ENCODE measurements around the gene HOMER2. TPM values are rescaled to one million over a fixed set of nuclear protein-coding genes. Genes with fewer than 3 reads are reported as not detected.

The HOMER2 gene
- total and polyA plus RNA-seq, 2 experiments from 2014 or later = 10.8 to 23.9 TPM

- TF ChIP-seq, protein P1, sequence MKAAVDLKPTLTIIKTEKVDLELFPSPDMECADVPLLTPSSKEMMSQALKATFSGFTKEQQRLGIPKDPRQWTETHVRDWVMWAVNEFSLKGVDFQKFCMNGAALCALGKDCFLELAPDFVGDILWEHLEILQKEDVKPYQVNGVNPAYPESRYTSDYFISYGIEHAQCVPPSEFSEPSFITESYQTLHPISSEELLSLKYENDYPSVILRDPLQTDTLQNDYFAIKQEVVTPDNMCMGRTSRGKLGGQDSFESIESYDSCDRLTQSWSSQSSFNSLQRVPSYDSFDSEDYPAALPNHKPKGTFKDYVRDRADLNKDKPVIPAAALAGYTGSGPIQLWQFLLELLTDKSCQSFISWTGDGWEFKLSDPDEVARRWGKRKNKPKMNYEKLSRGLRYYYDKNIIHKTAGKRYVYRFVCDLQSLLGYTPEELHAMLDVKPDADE (IDR thresholded peaks at IDR 0.05) = no peak
- TF ChIP-seq EZH2 (IDR thresholded peaks at IDR 0.05; ENCODE audit: low read depth, unreplicated experiment) (no peak), CREB1 (CRISPR knock-in tag; IDR thresholded peaks at IDR 0.05; ENCODE audit: low read depth) (no peak), EZH2phosphoT487 (IDR thresholded peaks at IDR 0.05; ENCODE audit: unreplicated experiment) (no peak)
Measured at GRCh38 chr15:82862886-82863285, 89.6 kb downstream of the HOMER2 start (continued).

DNA sequence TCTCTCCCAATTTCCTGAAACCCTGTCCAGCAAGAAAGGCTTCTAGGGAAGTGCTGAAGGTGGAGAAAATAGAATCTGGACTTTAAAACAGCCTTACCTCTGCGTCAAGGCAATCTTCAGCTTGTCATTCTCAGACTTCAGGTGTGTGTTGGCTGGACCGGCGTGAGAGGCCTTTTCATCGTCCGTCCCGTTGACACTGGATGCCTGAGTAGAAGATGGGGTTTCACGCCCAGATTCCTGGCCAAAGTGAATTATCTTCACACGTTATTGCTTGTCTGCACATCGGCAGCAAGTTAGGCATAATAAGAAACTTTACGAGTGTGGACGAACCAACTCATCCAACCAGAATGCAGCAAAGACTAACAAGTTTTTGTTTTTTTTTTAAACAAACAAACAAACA, 93.6 kb downstream of the HOMER2 start:
- H3K36me3 Mint-ChIP-seq (ENCODE audit: low read depth) = no peaks in the 10 kb centered on the region

More for the DNA sequence above, 93.6 kb downstream of the HOMER2 start:
- no peaks in the 10 kb centered on the region for H3K4me1 Mint-ChIP-seq
- H3K9me2 ChIP-seq (ENCODE audit: insufficient read depth) = no peaks in the 10 kb centered on the region
- no peak overlapping the region for H2AFZ ChIP-seq
- H3K4me3 ChIP-seq = no peak overlapping the region
- DNase-seq (ENCODE audit: low spot score) (no peak), ATAC-seq (no peak)
- no peaks in the 10 kb centered on the region for H3K79me2 ChIP-seq (replicated peaks; ENCODE audit: insufficient read depth)
- no peak overlapping the region for H3K4me3 Mint-ChIP-seq
- H3F3A ChIP-seq (replicated peaks; ENCODE audit: low read depth) = no peaks in the 10 kb centered on the region
- no peaks in the 10 kb centered on the region for H3K4me1 ChIP-seq (ENCODE audit: insufficient read depth)
- H3K27ac ChIP-seq (ENCODE audit: low read depth) = no peak overlapping the region
- peaks cover 7% of the 10 kb centered on the region for H3K27me3 Mint-ChIP-seq (ENCODE audit: insufficient read depth, low read depth, poor library complexity)
- H3K4me2 ChIP-seq = no peak overlapping the region
- H3K27me3 ChIP-seq (ENCODE audit: insufficient read depth) = no peaks in the 10 kb centered on the region
- H4K20me1 ChIP-seq (replicated peaks; ENCODE audit: insufficient read depth) = no peaks in the 10 kb centered on the region
- H3K36me3 ChIP-seq (ENCODE audit: insufficient read depth) = no peaks in the 10 kb centered on the region
- no peaks in the 10 kb centered on the region for H3K9me3 Mint-ChIP-seq
- TF ChIP-seq CREB1 (CRISPR knock-in tag; IDR thresholded peaks at IDR 0.05; ENCODE audit: low read depth) (no peak), EZH2 (IDR thresholded peaks at IDR 0.05; ENCODE audit: low read depth, unreplicated experiment) (no peak), CTCF (conservative IDR thresholded peaks at IDR 0.05; ENCODE audit: low read depth in 2 of 2) (no peak), ZNF114 (CRISPR knock-in tag; IDR thresholded peaks at IDR 0.05) (no peak), STAT1 (IDR thresholded peaks at IDR 0.05; ENCODE audit: unreplicated experiment) (no peak)
- TF ChIP-seq, protein P2, sequence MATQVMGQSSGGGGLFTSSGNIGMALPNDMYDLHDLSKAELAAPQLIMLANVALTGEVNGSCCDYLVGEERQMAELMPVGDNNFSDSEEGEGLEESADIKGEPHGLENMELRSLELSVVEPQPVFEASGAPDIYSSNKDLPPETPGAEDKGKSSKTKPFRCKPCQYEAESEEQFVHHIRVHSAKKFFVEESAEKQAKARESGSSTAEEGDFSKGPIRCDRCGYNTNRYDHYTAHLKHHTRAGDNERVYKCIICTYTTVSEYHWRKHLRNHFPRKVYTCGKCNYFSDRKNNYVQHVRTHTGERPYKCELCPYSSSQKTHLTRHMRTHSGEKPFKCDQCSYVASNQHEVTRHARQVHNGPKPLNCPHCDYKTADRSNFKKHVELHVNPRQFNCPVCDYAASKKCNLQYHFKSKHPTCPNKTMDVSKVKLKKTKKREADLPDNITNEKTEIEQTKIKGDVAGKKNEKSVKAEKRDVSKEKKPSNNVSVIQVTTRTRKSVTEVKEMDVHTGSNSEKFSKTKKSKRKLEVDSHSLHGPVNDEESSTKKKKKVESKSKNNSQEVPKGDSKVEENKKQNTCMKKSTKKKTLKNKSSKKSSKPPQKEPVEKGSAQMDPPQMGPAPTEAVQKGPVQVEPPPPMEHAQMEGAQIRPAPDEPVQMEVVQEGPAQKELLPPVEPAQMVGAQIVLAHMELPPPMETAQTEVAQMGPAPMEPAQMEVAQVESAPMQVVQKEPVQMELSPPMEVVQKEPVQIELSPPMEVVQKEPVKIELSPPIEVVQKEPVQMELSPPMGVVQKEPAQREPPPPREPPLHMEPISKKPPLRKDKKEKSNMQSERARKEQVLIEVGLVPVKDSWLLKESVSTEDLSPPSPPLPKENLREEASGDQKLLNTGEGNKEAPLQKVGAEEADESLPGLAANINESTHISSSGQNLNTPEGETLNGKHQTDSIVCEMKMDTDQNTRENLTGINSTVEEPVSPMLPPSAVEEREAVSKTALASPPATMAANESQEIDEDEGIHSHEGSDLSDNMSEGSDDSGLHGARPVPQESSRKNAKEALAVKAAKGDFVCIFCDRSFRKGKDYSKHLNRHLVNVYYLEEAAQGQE (IDR thresholded peaks at IDR 0.05; ENCODE audit: unreplicated experiment) = no peak
- TF ChIP-seq, protein P3, sequence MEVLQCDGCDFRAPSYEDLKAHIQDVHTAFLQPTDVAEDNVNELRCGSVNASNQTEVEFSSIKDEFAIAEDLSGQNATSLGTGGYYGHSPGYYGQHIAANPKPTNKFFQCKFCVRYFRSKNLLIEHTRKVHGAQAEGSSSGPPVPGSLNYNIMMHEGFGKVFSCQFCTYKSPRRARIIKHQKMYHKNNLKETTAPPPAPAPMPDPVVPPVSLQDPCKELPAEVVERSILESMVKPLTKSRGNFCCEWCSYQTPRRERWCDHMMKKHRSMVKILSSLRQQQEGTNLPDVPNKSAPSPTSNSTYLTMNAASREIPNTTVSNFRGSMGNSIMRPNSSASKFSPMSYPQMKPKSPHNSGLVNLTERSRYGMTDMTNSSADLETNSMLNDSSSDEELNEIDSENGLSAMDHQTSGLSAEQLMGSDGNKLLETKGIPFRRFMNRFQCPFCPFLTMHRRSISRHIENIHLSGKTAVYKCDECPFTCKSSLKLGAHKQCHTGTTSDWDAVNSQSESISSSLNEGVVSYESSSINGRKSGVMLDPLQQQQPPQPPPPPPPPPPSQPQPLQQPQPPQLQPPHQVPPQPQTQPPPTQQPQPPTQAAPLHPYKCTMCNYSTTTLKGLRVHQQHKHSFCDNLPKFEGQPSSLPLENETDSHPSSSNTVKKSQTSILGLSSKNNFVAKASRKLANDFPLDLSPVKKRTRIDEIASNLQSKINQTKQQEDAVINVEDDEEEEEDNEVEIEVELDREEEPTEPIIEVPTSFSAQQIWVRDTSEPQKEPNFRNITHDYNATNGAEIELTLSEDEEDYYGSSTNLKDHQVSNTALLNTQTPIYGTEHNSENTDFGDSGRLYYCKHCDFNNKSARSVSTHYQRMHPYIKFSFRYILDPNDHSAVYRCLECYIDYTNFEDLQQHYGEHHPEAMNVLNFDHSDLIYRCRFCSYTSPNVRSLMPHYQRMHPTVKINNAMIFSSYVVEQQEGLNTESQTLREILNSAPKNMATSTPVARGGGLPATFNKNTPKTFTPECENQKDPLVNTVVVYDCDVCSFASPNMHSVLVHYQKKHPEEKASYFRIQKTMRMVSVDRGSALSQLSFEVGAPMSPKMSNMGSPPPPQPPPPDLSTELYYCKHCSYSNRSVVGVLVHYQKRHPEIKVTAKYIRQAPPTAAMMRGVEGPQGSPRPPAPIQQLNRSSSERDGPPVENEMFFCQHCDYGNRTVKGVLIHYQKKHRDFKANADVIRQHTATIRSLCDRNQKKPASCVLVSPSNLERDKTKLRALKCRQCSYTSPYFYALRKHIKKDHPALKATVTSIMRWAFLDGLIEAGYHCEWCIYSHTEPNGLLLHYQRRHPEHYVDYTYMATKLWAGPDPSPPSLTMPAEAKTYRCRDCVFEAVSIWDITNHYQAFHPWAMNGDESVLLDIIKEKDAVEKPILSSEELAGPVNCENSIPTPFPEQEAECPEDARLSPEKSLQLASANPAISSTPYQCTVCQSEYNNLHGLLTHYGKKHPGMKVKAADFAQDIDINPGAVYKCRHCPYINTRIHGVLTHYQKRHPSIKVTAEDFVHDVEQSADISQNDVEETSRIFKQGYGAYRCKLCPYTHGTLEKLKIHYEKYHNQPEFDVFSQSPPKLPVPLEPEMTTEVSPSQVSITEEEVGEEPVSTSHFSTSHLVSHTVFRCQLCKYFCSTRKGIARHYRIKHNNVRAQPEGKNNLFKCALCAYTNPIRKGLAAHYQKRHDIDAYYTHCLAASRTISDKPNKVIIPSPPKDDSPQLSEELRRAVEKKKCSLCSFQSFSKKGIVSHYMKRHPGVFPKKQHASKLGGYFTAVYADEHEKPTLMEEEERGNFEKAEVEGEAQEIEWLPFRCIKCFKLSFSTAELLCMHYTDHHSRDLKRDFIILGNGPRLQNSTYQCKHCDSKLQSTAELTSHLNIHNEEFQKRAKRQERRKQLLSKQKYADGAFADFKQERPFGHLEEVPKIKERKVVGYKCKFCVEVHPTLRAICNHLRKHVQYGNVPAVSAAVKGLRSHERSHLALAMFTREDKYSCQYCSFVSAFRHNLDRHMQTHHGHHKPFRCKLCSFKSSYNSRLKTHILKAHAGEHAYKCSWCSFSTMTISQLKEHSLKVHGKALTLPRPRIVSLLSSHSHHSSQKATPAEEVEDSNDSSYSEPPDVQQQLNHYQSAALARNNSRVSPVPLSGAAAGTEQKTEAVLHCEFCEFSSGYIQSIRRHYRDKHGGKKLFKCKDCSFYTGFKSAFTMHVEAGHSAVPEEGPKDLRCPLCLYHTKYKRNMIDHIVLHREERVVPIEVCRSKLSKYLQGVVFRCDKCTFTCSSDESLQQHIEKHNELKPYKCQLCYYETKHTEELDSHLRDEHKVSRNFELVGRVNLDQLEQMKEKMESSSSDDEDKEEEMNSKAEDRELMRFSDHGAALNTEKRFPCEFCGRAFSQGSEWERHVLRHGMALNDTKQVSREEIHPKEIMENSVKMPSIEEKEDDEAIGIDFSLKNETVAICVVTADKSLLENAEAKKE (CRISPR knock-in tag; IDR thresholded peaks at IDR 0.05) = no peak
- H3K27ac Mint-ChIP-seq = no peak overlapping the region

Data from GM23338 (cell line).